ENCODE data around the gene ANKRD9. TPM values are rescaled to one million over a fixed set of nuclear protein-coding genes. Genes with fewer than 3 reads are reported as not detected.

The ANKRD9 gene
- total and polyA plus RNA-seq, 9 of the 15 experiments (the other 6 are each of a cell fraction or from before 2014, with no cell fraction given): 0.04 to 32.9 (median 5.3) TPM

- TF ChIP-seq CLOCK (CRISPR knock-in tag; IDR thresholded peaks at IDR 0.05; ENCODE audit: borderline replicate concordance): no peak
- TF ChIP-seq SAFB (IDR thresholded peaks at IDR 0.05; ENCODE audit: borderline replicate concordance, low read depth, low read length): no peak
Observed at GRCh38 chr14:102484316-102484715, 25.3 kb downstream of the ANKRD9 start (continued).

DNA sequence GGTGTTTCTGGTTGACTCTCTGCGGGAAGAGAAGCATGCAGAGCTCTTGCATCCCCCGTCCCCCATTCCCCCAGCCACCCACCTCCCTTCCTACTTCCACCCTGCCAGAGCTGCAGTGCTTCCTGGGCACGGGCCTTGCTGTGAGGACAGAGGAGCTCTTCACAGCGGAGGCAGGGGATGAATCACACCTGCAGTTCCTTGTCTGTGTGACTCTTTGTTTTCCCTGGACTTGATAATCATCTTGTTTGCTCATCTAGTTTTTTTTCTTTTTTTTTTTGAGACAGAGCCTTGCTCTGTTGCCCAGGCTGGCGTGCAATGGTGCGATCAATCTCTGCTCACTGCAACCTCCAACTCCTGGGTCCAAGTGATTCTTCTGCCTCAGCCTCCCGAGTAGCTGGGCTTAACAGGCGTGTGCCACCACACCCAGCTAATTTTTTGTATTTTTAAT is 27.8 kb downstream of the ANKRD9 start:
- DNase-seq (ENCODE audit: extremely low read depth in 1 of 4, low spot score in 3 of 4) (no peak), ATAC-seq (no peak), FAIRE-seq (no peak)
- Histone ChIP-seq H3K4me1 (replicated peaks in 1 of 2; ENCODE audit: control insufficient read depth in 2 of 2, insufficient read depth in 2 of 2, low read length in 2 of 2) (no peaks in the 10 kb centered on the region; a peak in 2 of 5 replicates), H3K9me1 (ENCODE audit: control insufficient read depth, insufficient read depth, low read length) (no peaks in the 10 kb centered on the region), H3K4me3 (no peak overlapping the region), H3K36me3 (ENCODE audit: control insufficient read depth, insufficient read depth, low read length) (no peaks in the 10 kb centered on the region), H3K4me2 (ENCODE audit: insufficient read depth, low read length) (no peak overlapping the region), H2AFZ (ENCODE audit: low read depth, low read length) (no peak overlapping the region), H3K9me3 (replicated peaks; ENCODE audit: control insufficient read depth, insufficient read depth, low read depth, low read length) (no peaks in the 10 kb centered on the region; the same call in 1 of the 2 replicates), H3K79me2 (ENCODE audit: control insufficient read depth, insufficient read depth, low read length) (no peaks in the 10 kb centered on the region), H3K27ac (ENCODE audit: extremely low read depth, low read depth, low read length) (no peak overlapping the region), H4K20me1 (replicated peaks; ENCODE audit: control insufficient read depth, insufficient read depth, low read length) (no peaks in the 10 kb centered on the region), H3K9ac (ENCODE audit: insufficient read depth in 1 of 2, low read depth in 2 of 2, low read length in 2 of 2) (no peak overlapping the region; a peak in 1 of 4 replicates), H3K27me3 (ENCODE audit: control insufficient read depth in 2 of 2, insufficient read depth in 2 of 2, low read length in 2 of 2) (no peaks in the 10 kb centered on the region)
- in situ Hi-C loops (cut with MboI) (no loop called here), intact Hi-C loops (cut with micrococcal nuclease) (no loop called here)
- ChIA-PET CTCF (ENCODE audit: low intra/inter-chr PET ratio) (interaction anchor here (0.7 kb wide), 1 partner anchor 44 kb away, joined by 5 read pairs; no protein-coding TSS in a partner anchor), POLR2A (interaction anchor here (0.5 kb wide), 1 partner anchor 99 kb away, joined by 4 read pairs; no protein-coding TSS in a partner anchor)
- TF ChIP-seq FOSL1 (tag; conservative IDR thresholded peaks at IDR 0.05): peak; percentile 50
- no peak for TF ChIP-seq BACH1 (tag; IDR thresholded peaks at IDR 0.05)
- no peak for TF ChIP-seq DACH1 (IDR thresholded peaks at IDR 0.05; ENCODE audit: partially characterized antibody)
- no peak for TF ChIP-seq MNT (conservative IDR thresholded peaks at IDR 0.05)
- TF ChIP-seq COPS2 (conservative IDR thresholded peaks at IDR 0.05): no peak
- WGBS (ENCODE audit: insufficient coverage, low coverage, missing lambda C conversion rate): 13% methylated on average over 5 of the region's 8 CpGs
- no TSS peak for BruUV-seq (replicated peaks)
